Lower lobe of right lung (tissue), 2 donors: Measurements from ENCODE around the gene ATXN1. TPM values are rescaled to one million over a fixed set of nuclear protein-coding genes. Genes with fewer than 3 reads are reported as not detected.

Experiments
- ATAC-seq, 2 donors: fragments of 200-7000 bp; cut with Tn5 transposase; one replicate each; pipeline ENCODE4 v1.9.1; 2020 to 2022; ENCODE audit warnings: mild to moderate bottlenecking in 2 of 2, moderate library complexity in 2 of 2
- DNase-seq: peaks from one replicate; pipeline ENCODE4 v3.0.0-alpha.2; 2020
- H3K27ac ChIP-seq: fragments of 200-600 bp; one replicate; pipeline ENCODE4 v1.8.0; 2022
- H3K27me3 ChIP-seq: fragments of 200-600 bp; one replicate; pipeline ENCODE4 v1.8.0; 2022; ENCODE audit warnings: low read depth
- H3K36me3 ChIP-seq: fragments of 200-600 bp; one replicate; pipeline ENCODE4 v1.8.0; 2022; ENCODE audit warnings: mild to moderate bottlenecking
- H3K4me1 ChIP-seq: fragments of 200-600 bp; one replicate; pipeline ENCODE4 v1.8.0; 2022
- H3K4me3 ChIP-seq: fragments of 200-600 bp; one replicate; pipeline ENCODE4 v1.8.0; 2022; ENCODE audit warnings: mild to moderate bottlenecking
- H3K9me3 ChIP-seq: fragments of 200-600 bp; one replicate; pipeline ENCODE4 v1.8.0; 2022
- CTCF ChIP-seq: fragments of 200-600 bp; IDR thresholded peaks from one replicate; pipeline ENCODE4 v1.8.0; 2022; ENCODE audit warnings: antibody characterized with exemption, mild to moderate bottlenecking
- intact Hi-C: fragments of 100-400 bp; cut with DNase I; formaldehyde crosslinking; loops from one replicate; pipeline ENCODE4 v1.11.0; 2022
- total RNA-seq: library from RNA; stranded (reverse); fragmentation: NEBNext Ultra II Directional; extraction: Animal tissue kit (Norgen Biotek cat#: 25700); gene quantifications from one replicate; pipeline ENCODE4 v1.2.1, GENCODE V29; 2021
- donor health status: DM: no; HTN: yes; CAD: no; lungs with severe emphysema.

ATXN1 gene
- total RNA-seq, 1 donor from 2014 or later: 75.9 TPM

- intact Hi-C loops: no loop called here
- Histone ChIP-seq H3K4me1 (peaks cover 17% of the 10 kb centered on the region), H3K27ac (no peak overlapping the region), H3K9me3 (no peaks in the 10 kb centered on the region), H3K4me3 (no peak overlapping the region), H3K27me3 (no peaks in the 10 kb centered on the region), H3K36me3 (no peaks in the 10 kb centered on the region)
- no peak for DNase-seq
- TF ChIP-seq CTCF: no peak
- ATAC-seq: no peak
Measured at GRCh38 chr6:16503241-16503775, 258.0 kb downstream of the ATXN1 start.

- no peaks in the 10 kb centered on the region for H3K27me3 ChIP-seq
- intact Hi-C loops: no loop called here
- no peak for ATAC-seq
- H3K9me3 ChIP-seq: no peaks in the 10 kb centered on the region
- H3K36me3 ChIP-seq: no peaks in the 10 kb centered on the region
- no peak overlapping the region for H3K27ac ChIP-seq
- DNase-seq: no peak
- no peak overlapping the region for H3K4me3 ChIP-seq
- no peaks in the 10 kb centered on the region for H3K4me1 ChIP-seq
- TF ChIP-seq CTCF: no peak
Measured at GRCh38 chr6:16498957-16499356, 262.3 kb downstream of the ATXN1 start.

GRCh38 chr6:16498237-16498636 is 263.0 kb downstream of the ATXN1 start:
- no peaks in the 10 kb centered on the region for H3K4me1 ChIP-seq
- H3K36me3 ChIP-seq: no peaks in the 10 kb centered on the region
- no peak overlapping the region for H3K4me3 ChIP-seq
- DNase-seq: no peak
- intact Hi-C loops: no loop called here
- H3K27me3 ChIP-seq: no peaks in the 10 kb centered on the region
- TF ChIP-seq CTCF: no peak
- no peak overlapping the region for H3K27ac ChIP-seq
- H3K9me3 ChIP-seq: no peaks in the 10 kb centered on the region
- ATAC-seq: peak in 1 of 2 donors; percentile 54

- H3K4me1 ChIP-seq: no peaks in the 10 kb centered on the region
- no peak for TF ChIP-seq CTCF
- DNase-seq: no peak
- H3K36me3 ChIP-seq: no peaks in the 10 kb centered on the region
- no peaks in the 10 kb centered on the region for H3K27me3 ChIP-seq
- intact Hi-C loops: no loop called here
- ATAC-seq: peak in 1 of 2 donors; percentile 30
- no peaks in the 10 kb centered on the region for H3K9me3 ChIP-seq
- no peak overlapping the region for H3K4me3 ChIP-seq
- H3K27ac ChIP-seq: no peak overlapping the region
Measured at GRCh38 chr6:16496991-16497801, 264.1 kb downstream of the ATXN1 start.

- Histone ChIP-seq H3K9me3 (no peaks in the 10 kb centered on the region), H3K4me1 (no peaks in the 10 kb centered on the region), H3K27ac (no peak overlapping the region), H3K4me3 (no peak overlapping the region), H3K27me3 (no peaks in the 10 kb centered on the region), H3K36me3 (no peaks in the 10 kb centered on the region)
- DNase-seq (no peak), ATAC-seq (no peak)
- no peak for TF ChIP-seq CTCF
- intact Hi-C loops: no loop called here
Measured at GRCh38 chr6:16496210-16496609, 265.1 kb downstream of the ATXN1 start.
